C4-2B (cell line): ENCODE measurements around the gene PCYT1B.

Experiments
- H3K27ac ChIP-seq: fragments of 450-650 bp; 2 replicates; pipeline ENCODE4 v1.5.1; 2017
- ZFX ChIP-seq: fragments of 450-650 bp; IDR thresholded peaks from 2 replicates; pipeline ENCODE4 v1.6.1; 2017
- TF ChIP-seq, protein P1 (sequence below): fragments of 450-650 bp; conservative IDR thresholded peaks from 2 replicates; pipeline ENCODE4 v1.5.1; 2017; ENCODE audit warnings: mild to moderate bottlenecking

The PCYT1B gene

DNA sequence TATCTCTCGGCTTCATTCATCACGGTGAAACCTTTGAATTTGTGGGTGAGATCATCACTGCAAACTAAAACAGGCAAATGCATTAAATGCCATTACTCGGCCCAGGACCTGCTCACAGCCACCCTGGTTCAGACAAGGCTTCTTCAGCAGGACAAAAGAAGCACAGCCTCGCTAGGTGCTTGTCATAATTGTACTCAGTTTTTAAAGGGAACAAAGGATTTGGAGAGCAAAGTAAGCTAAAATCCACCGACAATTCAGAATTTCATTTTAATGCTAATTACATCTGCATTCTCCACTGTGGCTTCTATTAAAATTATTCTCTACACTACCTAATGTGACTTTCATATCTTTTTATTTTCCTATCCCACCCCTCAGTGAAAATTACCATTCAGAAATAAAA, 57.0 kb downstream of the PCYT1B start:
- no peak overlapping the region for H3K27ac ChIP-seq
- TF ChIP-seq, protein P1, sequence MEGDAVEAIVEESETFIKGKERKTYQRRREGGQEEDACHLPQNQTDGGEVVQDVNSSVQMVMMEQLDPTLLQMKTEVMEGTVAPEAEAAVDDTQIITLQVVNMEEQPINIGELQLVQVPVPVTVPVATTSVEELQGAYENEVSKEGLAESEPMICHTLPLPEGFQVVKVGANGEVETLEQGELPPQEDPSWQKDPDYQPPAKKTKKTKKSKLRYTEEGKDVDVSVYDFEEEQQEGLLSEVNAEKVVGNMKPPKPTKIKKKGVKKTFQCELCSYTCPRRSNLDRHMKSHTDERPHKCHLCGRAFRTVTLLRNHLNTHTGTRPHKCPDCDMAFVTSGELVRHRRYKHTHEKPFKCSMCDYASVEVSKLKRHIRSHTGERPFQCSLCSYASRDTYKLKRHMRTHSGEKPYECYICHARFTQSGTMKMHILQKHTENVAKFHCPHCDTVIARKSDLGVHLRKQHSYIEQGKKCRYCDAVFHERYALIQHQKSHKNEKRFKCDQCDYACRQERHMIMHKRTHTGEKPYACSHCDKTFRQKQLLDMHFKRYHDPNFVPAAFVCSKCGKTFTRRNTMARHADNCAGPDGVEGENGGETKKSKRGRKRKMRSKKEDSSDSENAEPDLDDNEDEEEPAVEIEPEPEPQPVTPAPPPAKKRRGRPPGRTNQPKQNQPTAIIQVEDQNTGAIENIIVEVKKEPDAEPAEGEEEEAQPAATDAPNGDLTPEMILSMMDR: no peak
- no peak for TF ChIP-seq ZFX

DNA sequence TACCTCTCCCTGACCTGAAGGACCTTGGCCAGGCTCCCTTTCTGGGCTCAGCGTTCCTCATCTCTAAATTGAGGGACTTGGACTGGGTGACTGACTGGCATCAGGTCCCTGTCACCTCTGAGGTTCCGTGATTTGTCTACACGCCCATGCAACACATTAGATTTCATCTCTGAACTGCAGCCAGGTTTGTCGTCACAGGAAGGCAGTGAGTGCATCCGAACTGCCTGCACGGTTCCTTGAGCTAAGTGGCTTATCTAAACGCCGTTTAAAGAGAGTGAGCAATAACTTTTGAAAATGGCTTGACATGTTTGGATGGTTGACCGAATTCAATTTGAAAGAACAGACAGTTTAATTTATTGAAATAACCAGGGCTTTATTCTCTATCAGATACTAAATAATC, 70.1 kb downstream of the PCYT1B start:
- TF ChIP-seq ZFX: no peak
- TF ChIP-seq, protein P1: no peak
- no peak overlapping the region for H3K27ac ChIP-seq

DNA sequence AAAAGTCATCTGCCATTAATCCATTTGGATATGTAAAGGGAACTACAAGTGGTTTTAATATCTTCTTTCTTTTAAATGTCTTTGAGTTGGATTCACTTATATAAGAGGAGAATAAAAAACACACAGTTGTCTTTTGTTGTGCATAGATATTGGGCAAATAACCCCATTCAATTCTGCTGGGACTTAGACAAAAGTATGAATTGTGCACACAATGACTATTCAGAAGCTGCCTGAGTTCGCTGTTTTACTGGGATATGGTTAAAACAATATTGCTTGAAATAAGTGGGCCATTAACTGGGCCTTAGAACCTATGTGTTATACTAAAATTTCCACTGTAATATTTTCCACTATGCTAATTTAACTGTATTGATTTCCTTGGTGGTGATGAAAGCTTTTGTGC, 71.7 kb downstream of the PCYT1B start:
- no peak for TF ChIP-seq ZFX
- TF ChIP-seq, protein P1: no peak
- no peak overlapping the region for H3K27ac ChIP-seq

DNA sequence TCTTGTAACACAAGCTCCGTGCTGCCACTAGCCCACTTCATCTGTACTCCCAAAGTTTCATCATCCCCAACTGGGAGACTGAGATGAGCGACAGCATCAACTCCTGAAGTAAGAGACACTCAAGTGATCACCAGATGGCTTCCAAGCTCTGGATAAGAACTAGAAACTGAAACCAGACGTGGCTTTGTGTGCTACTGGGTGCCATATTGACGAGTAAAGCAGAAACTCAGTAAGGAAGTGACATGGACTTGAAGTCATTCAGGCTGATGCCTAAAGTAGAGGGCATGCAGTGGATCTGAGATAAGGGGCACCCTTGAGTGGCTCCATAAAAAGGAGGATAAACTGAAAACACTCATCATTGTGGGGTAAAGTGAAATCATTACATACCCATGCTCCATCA, 72.4 kb downstream of the PCYT1B start:
- H3K27ac ChIP-seq: no peak overlapping the region
- TF ChIP-seq ZFX: no peak
- TF ChIP-seq, protein P1: no peak

DNA sequence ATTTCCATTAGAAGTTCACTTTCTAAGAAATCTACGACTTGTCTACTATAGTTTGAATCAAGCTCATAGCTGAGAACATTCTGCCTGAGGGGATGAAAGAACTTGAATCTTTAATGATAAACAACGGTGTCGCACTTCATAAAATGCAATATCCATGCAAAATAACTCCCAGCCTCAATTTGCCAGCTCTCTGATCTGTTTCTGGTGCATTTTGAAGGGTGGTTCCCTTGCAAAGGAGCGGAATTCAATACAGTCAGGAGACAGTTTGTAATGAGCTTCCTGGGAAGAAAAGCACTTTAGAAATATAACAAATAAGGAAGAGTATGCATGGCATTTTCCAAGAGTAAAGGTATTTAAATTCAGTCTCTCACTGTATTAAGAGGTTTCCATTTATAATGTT, 80.0 kb downstream of the PCYT1B start:
- TF ChIP-seq ZFX: no peak
- TF ChIP-seq, protein P1: no peak

DNA sequence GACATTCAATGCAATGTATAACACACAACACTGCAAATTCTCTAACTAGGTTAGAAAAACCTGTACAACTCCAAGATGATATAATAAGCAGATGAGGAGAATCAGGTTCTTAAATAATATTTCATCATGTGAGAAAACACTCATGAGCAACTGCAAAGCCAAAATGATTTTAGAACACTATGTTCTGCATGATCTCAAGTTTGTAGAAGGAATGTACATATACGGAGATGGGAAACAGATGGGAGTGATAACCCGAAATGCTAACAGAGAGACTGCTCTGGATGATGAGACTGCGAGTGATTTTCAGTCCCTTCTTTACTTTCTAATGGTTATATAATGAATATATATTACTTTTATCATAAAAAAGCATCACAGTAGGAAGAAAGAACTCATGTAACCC, 80.9 kb downstream of the PCYT1B start:
- no peak for TF ChIP-seq ZFX
- TF ChIP-seq, protein P1: no peak
- no peak overlapping the region for H3K27ac ChIP-seq

More for the DNA sequence above, 80.0 kb downstream of the PCYT1B start:
- no peak overlapping the region for H3K27ac ChIP-seq

DNA sequence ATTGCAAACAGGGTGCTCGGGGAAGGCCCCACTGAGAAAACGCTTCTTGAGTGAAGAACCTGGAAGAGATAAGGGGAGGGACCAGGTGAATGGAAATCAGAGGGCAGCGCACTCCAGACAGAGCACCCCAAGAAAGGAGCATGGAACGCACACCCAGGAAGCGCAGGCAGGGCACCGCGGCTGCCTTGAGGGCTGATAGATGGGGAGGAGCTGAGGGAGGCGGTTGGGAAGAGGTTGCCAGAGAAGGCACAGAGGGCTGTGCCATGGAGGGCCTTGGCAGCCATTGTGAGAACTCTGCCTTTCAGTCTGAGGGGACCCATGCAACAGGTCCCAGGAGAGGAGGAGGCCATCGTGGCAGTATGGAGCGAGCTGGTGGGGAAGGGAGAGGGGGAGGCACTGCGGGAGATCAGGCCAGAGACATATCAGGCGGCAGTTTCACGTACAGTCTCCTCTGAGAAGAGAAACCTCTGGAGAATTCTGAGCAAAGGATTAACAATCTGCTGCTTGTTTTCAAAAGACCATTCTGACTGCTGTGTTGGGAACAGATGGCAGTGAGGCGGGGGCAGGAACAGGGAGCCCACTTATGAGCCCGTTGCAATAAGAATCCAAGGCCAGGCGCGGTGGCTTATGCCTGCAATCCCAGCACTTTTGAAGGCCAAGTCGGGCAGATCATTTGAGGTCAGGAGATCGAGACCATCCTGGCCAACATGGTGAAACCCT, 83.7 kb downstream of the PCYT1B start:
- TF ChIP-seq, protein P1: no peak
- no peak for TF ChIP-seq ZFX
- H3K27ac ChIP-seq: no peak overlapping the region
